HG03066 (cell line): Measurements from ENCODE around the gene PCDHGA8.
"Not testable (repeated sequence)": the region's sequence is repeated elsewhere in the genome, so short reads cannot be mapped to it uniquely, and the experiment has no call there.

ENCODE experiments used
- ATAC-seq: cut with Tn5 transposase; IDR thresholded peaks from one replicate; pipeline ENCODE4 v1.9.1; 2021; ENCODE audit warnings: low read depth; ENCODE audit not compliant: unreplicated experiment

The PCDHGA8 gene

DNA sequence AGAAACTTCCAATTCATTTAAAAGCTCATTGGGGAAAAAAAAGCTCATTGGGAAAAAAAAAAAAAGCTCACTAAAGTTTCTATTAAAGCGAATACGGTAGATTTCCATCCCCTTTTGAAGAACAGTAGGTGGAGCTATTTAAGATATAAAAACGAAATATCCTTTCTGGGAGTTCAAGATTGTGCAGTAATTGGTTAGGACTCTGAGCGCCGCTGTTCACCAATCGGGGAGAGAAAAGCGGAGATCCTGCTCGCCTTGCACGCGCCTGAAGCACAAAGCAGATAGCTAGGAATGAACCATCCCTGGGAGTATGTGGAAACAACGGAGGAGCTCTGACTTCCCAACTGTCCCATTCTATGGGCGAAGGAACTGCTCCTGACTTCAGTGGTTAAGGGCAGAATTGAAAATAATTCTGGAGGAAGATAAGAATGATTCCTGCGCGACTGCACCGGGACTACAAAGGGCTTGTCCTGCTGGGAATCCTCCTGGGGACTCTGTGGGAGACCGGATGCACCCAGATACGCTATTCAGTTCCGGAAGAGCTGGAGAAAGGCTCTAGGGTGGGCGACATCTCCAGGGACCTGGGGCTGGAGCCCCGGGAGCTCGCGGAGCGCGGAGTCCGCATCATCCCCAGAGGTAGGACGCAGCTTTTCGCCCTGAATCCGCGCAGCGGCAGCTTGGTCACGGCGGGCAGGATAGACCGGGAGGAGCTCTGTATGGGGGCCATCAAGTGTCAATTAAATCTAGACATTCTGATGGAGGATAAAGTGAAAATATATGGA, 38.1 kb downstream of the PCDHGA8 start, which contains the start of gene PCDHGA12:
TSS of gene PCDHGA12 (plus strand) at position 176 of the 782 bp plus-strand sequence. CDS start at position 429, 253 bp downstream.
- ATAC-seq: peak; percentile 82

DNA sequence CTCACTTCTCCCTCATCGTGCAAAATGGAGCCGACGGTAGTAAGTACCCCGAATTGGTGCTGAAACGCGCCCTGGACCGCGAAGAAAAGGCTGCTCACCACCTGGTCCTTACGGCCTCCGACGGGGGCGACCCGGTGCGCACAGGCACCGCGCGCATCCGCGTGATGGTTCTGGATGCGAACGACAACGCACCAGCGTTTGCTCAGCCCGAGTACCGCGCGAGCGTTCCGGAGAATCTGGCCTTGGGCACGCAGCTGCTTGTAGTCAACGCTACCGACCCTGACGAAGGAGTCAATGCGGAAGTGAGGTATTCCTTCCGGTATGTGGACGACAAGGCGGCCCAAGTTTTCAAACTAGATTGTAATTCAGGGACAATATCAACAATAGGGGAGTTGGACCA, 38.9 kb downstream of the PCDHGA8 start:
- no peak for ATAC-seq

DNA sequence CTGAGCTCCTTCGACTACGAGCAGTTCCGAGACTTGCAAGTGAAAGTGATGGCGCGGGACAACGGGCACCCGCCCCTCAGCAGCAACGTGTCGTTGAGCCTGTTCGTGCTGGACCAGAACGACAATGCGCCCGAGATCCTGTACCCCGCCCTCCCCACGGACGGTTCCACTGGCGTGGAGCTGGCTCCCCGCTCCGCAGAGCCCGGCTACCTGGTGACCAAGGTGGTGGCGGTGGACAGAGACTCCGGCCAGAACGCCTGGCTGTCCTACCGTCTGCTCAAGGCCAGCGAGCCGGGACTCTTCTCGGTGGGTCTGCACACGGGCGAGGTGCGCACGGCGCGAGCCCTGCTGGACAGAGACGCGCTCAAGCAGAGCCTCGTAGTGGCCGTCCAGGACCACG, 39.9 kb downstream of the PCDHGA8 start:
- ATAC-seq: not testable (repeated sequence)

DNA sequence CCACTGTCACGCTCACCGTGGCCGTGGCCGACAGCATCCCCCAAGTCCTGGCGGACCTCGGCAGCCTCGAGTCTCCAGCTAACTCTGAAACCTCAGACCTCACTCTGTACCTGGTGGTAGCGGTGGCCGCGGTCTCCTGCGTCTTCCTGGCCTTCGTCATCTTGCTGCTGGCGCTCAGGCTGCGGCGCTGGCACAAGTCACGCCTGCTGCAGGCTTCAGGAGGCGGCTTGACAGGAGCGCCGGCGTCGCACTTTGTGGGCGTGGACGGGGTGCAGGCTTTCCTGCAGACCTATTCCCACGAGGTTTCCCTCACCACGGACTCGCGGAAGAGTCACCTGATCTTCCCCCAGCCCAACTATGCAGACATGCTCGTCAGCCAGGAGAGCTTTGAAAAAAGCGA, 40.3 kb downstream of the PCDHGA8 start:
- not testable (repeated sequence) for ATAC-seq

DNA sequence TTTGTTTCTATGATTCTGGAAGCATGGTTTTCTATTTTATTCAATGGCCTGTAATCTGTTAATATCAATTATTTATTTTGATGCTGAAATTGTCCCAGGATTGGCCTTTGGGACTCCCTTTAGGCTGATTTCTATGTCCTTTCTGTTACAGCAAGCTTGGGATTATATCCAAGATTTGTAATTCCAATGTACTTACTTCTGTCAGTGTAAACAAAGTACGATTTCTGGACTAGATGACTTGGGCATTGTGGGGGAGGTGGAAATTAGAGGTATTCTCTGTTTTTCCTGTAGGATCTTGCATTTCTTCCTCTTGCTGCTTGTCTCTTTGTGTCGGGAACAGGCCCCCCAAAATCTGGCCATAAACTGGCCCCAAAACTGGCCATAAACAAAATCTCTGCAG, 41.6 kb downstream of the PCDHGA8 start:
- ATAC-seq: no peak

DNA sequence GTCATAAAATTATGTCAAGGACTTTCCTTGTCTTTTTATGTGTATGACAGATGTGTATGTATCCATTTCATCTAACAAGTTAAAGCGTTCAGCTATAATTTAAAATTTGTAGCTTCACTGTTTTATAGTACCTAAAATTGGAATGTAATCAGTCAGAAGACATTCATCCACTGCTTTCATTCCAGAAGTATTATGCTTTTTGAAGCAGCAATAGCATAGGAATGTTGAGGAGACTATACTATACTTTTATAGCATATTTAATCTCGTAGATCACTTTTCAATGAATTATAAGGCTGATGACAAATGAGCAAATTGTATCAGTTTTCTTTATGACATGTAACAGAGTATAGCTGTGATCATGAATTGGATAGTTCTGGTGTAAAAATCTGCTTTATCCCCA, 44.8 kb downstream of the PCDHGA8 start:
- ATAC-seq: no peak

- ATAC-seq: no peak
Measured at GRCh38 chr5:141439411-141440141, 47.1 kb downstream of the PCDHGA8 start.

DNA sequence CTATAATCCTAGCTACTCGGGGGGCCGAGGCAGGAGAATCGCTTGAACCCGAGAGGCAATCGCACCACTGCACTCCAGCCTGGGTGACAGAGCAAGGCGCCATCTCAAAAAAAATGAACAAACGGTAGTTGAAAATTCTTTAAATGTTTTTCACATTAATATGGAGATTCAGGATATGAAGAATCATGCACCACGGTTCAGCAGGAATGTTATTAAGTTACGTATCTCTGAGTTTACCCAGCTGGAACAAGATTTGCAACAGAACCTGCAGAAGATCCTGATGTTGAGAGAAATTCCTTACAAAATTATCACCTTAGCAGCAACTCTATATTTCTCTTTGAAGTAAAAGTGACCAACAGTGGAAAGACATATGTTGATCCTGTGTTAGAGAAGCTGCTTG, 47.9 kb downstream of the PCDHGA8 start:
- no peak for ATAC-seq

- no peak for ATAC-seq
Measured at GRCh38 chr5:141441571-141442170, 49.2 kb downstream of the PCDHGA8 start.
